SIG-M5 (cell line): ENCODE measurements around the gene GFPT2.

Experiments used
- DNase-seq: peaks from one replicate; lab custom pipeline; 2025; lab: John Stamatoyannopoulos, UW

GFPT2 gene

GRCh38 chr5:180332861-180333260 is 20.3 kb downstream of the GFPT2 start:
- no peak for DNase-seq

GRCh38 chr5:180332051-180332517 is 21.1 kb downstream of the GFPT2 start:
- no peak for DNase-seq

- no peak for DNase-seq
Measured at GRCh38 chr5:180331647-180331950, 21.5 kb downstream of the GFPT2 start.

- no peak for DNase-seq
Measured at GRCh38 chr5:180330810-180331646, 22.1 kb downstream of the GFPT2 start.

- DNase-seq: no peak
Measured at GRCh38 chr5:180330270-180330648, 22.9 kb downstream of the GFPT2 start.

GRCh38 chr5:180329606-180330269 is 23.4 kb downstream of the GFPT2 start:
- DNase-seq: no peak

GRCh38 chr5:180329138-180329435 is 24.0 kb downstream of the GFPT2 start:
- DNase-seq: no peak

GRCh38 chr5:180328296-180329137 is 24.6 kb downstream of the GFPT2 start:
- peak; percentile 18 for DNase-seq

GRCh38 chr5:180326989-180327565 is 26.1 kb downstream of the GFPT2 start:
- no peak for DNase-seq

GRCh38 chr5:180324601-180324950 is 28.6 kb downstream of the GFPT2 start:
- no peak for DNase-seq

- no peak for DNase-seq
Measured at GRCh38 chr5:180323941-180324600, 29.1 kb downstream of the GFPT2 start.

- DNase-seq: no peak
Measured at GRCh38 chr5:180323160-180323559, 30.0 kb downstream of the GFPT2 start.

GRCh38 chr5:180318456-180319089 is 34.6 kb downstream of the GFPT2 start:
- no peak for DNase-seq

GRCh38 chr5:180316586-180316985 is 36.5 kb downstream of the GFPT2 start:
- DNase-seq: no peak

- no peak for DNase-seq
Measured at GRCh38 chr5:180315762-180316212, 37.3 kb downstream of the GFPT2 start.

GRCh38 chr5:180313677-180314505 is 39.2 kb downstream of the GFPT2 start:
- DNase-seq: peak; percentile 11

GRCh38 chr5:180311216-180311615 is 41.9 kb downstream of the GFPT2 start:
- no peak for DNase-seq

- DNase-seq: no peak
Measured at GRCh38 chr5:180306796-180307195, 46.3 kb downstream of the GFPT2 start.

- no peak for DNase-seq
Measured at GRCh38 chr5:180305481-180305880, 47.7 kb downstream of the GFPT2 start.
